ENCODE results near the gene SH3GL1.

The SH3GL1 gene

DNA sequence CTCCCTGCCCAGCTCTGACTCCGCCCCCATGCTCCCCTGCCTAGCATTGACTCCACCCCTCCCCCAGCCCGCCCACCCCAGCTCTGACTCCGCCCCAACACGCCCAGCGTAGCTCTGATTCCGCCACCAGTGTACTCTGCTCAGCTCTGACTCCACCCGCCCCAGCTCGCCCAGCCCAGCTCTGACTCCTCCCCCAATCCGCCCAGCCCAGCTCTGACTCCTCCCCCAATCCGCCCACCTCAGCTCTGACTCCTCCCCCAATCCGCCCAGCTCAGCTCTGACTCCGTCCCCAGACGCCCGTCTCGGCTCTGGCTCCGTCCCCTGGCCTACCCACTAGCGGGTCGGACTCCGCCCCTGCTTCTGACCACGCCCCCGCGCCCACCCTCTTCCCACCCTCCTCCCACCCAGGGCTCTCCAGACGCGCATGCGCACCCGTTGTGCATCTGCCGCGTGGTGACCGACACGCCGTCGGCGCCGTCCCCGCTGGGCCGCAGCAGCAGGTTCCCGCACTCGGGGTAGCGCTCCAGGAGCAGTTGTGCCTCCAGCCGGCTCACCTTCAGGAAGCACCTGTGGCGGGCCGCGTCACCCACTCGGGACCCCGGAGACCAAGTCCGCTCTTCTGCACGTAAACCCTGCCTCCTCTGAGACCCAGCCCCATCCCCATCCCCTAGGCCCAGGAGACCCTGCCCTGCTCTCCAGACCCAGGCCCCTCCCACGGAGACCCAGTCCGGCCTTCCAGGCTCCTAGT is 71.9 kb downstream of the SH3GL1 start:
- intact Hi-C loops (cut with DNase I): loop anchor here (2.0 to 10.0 kb wide), 2 partner anchors 14 to 64 kb away; partner anchors contain the start of gene MPND

DNA sequence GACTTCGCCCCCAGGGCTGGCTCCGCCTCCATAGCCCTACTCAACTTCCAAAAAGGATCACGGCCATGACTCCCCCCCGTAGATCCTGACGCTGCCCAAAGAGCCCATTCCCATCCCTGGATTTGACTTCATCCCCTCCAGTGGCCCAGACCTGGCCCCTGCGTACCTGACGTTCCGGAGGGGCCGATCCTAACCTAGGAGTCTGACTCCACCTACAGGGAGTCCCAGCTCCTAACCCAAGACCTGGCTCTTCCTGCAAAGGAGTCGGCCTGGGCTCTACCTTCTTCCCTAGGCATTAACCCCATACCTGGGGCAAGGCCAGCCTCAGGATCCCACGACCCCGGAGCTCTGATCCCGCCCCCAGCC is 72.5 kb downstream of the SH3GL1 start:
- intact Hi-C loops (cut with DNase I): loop anchor here (2.0 to 10.0 kb wide), 2 partner anchors 15 to 63 kb away; partner anchors contain the start of gene MPND

More for the DNA sequence above, 71.9 kb downstream of the SH3GL1 start:
- peak; percentile 94 to 100 (median 97) for DNase-seq

DNA sequence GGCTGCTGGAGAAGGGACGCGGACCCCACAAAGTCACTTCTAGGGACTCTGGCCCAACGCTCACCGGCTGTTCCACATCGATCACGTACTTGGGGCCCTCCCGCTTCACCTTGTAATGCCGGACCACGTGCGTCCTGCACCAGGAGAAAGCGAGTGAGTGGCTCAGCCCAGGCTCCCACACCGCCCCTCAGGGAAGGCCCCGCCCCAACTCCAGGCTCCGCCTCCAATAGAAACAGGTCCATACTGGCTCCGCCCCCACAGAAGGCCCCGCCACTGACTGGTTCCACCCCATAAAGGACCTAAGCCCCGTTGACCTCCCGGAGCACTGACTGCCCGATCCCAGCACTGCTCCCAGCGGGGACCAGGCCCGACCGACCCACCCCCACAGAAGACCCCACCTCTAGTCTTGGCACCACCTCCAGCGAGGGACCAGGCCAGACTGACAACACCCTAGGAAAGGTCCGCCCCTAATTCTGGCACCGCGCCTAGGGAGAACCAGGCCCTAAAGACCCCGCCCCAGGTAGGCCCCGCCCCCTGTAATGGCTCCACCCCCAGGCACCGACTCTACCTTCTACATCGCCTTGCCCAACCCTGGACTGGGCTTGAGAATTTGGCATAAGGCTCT is 73.0 kb downstream of the SH3GL1 start:
- peak; percentile 39 to 96 (median 68) for DNase-seq
- intact Hi-C loops (cut with DNase I): loop anchor here (10.0 kb wide), 1 partner anchor 63 kb away; no protein-coding TSS in a partner anchor

More for the DNA sequence above, 72.5 kb downstream of the SH3GL1 start:
- DNase-seq: no peak

DNA sequence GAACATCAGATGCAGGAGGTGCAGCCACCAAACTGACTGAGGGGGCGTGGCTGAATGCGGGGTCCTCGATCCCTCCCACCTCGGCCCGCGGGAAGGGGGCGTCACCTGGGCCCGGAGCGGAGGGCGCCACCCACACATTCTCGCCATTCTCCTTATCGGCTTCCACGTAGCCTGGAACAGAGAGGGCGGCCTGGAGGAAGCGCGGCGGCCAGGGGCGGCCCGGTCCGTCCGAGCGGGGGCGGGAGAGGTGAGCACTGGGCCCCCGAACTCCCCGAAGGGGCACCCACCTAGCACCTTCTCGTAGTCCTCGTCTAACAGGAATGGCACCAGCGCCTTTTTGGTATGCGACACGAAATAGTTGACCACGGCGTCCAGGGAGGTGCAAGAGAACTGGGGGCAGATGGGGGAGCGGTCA is 73.5 kb downstream of the SH3GL1 start:
- DNase-seq: peak in 2 of 10 donors; percentile 42 to 55

DNA sequence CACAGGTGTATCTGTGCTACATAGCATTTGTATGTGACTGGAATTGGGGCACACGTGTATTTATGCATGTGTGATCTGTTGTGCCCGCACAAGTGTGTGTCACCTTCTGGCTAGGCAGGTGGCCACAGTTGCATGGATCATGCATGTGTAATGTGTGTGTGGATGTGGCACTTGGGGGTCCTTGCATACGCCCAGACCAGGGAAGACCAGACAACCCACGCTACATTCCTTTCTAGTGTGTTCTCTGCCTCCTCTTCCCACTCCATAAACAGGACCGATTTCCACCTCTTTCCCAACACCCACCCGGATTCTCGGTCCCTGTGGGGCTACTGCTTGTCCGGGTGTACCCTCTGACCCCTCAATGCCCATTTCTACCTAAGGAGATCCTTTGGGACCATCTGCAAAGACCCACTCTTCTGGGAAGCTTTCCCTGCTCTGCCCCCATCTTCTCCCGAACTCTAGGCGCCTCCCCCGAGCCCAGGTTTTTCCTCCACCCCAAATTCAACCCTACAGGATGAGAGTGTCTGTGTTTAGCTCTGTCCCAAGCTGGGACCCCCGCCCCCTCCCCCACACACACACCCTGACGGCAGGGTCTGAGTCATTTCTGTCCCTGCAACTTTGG is 74.0 kb downstream of the SH3GL1 start:
- DNase-seq: peak in 2 of 10 donors; percentile 40 to 56
- intact Hi-C loops (cut with DNase I): loop anchor here (10.0 kb wide), 1 partner anchor 62 kb away; no protein-coding TSS in a partner anchor

More for the DNA sequence above, 73.5 kb downstream of the SH3GL1 start:
- intact Hi-C loops (cut with DNase I): loop anchor here (10.0 kb wide), 1 partner anchor 62 kb away; no protein-coding TSS in a partner anchor

DNA sequence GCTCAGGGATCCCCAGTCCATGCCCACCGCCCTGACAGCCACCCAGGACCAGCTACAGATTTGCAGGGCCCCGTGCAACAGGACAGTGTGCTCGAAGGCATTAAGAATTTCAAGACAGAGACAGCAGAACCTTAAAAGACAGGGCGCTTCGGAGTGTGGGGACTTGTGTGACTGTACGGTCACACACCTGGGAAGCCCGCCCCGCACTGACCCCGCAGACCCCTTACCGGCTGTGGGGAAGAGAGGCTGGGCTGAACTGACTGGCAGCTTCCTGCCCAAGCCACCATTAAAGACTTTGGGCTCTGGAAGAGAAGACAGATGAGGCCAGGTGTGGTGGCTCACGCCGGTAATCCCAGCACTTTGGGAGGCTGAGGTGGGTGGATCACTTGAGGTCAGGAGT is 76.1 kb downstream of the SH3GL1 start:
- no peak for DNase-seq
- intact Hi-C loops (cut with DNase I): loop anchor here (10.0 kb wide), 1 partner anchor 59 kb away; no protein-coding TSS in a partner anchor

DNA sequence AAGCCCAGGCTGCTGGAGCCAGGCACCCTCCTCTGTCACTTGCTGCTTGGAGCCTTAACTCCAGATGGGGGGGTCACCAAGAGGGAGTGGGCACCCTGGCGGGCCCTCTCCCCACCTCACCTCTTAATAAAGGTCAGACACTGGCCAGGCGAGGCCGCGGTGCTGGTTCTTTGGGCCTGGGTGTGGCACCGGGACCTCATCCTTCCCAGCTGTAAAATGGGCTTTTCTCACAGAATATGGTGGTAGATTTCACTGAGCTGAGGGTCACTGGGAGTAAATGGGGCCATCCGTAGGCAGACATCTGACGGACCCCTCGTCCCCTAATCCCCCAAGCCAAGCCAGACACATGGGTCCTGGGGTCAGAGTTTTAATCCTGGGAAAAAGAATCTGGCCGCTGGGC is 76.7 kb downstream of the SH3GL1 start:
- peak in 1 of 10 donors; percentile 43 for DNase-seq
- intact Hi-C loops (cut with DNase I): loop anchor here (10.0 kb wide), 1 partner anchor 59 kb away; no protein-coding TSS in a partner anchor

DNA sequence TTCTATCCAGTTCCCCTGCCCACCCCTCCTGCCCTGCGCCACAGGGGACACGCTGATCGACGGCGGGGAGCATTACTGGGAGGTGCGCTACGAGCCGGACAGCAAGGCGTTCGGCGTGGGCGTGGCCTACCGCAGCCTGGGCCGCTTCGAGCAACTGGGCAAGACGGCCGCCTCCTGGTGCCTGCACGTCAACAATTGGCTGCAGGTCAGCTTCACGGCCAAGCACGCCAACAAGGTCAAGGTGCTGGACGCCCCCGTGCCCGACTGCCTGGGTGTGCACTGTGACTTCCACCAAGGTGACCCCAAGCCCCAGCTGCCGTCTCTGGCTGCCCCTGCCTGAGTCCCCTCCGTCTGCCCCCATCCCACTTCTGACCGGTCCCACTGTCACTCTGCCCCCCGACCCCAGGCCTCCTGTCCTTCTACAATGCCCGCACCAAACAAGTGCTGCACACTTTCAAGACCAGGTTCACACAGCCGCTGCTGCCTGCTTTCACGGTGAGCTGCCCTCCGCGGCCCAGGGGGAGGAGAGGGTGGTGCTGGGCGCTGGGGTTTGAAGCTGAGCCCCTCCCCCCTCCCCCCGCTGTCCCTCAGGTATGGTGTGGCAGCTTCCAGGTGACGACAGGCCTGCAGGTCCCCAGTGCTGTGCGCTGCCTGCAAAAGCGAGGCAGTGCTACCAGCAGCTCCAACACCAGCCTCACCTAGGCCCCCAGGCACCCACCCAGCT is 77.2 kb downstream of the SH3GL1 start:
- intact Hi-C loops (cut with DNase I): loop anchor here (10.0 kb wide), 1 partner anchor 58 kb away; no protein-coding TSS in a partner anchor
- DNase-seq: peak in 1 of 10 donors; percentile 68

DNA sequence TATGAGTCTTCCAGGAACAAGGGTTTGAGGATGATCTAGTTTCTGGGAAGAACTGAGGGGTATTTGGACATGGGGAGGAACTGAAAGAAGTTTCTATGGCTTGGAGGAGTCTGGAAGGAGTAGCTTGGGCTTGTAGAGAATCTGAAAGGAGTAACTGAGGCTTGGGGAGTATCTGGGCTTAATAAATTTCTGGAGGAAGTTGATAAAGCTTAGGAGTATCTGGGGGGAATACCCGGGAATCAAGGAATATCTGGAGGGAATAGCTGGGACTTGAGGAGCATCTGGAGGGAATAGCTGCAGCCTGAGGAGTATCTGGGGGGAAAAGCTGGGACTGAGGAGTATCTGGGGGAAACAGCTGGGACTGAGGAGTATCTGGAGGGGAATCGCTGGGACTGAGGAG is 79.9 kb downstream of the SH3GL1 start:
- DNase-seq: no peak
- intact Hi-C loops (cut with DNase I): loop anchor here (10.0 kb wide), 1 partner anchor 56 kb away; no protein-coding TSS in a partner anchor

DNA sequence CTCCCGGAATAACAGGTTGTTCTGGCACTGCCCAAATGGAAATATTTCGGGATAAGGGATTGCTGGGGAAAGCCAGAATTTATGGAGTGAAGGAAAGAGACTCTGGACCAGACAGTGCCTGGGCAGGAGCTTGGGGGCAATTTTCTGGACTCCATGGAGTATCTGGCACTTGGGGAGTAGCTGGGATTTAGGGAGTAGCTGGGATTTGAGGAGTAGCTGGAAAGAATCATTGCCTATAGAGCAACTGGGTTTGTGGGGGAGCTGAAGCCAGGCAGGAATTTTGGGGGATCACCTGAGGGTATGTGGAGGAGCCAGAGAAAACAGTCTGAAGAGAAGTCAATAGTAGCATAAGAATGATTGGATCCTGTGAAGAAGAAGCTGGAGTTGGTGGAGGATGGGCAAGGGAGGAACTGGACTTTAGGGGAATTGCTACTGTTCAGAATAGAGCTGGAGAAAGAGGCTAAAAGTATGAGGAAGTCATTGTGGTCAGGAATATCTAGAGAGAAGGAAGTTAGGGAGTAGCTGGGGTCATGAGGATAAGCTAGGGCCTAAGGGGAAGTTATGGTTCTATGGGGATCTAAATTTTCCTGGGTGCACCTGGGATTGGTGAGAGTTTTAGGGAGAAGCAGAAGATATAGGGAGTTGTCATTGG is 81.2 kb downstream of the SH3GL1 start:
- intact Hi-C loops (cut with DNase I): no loop called here
- no peak for DNase-seq

DNA sequence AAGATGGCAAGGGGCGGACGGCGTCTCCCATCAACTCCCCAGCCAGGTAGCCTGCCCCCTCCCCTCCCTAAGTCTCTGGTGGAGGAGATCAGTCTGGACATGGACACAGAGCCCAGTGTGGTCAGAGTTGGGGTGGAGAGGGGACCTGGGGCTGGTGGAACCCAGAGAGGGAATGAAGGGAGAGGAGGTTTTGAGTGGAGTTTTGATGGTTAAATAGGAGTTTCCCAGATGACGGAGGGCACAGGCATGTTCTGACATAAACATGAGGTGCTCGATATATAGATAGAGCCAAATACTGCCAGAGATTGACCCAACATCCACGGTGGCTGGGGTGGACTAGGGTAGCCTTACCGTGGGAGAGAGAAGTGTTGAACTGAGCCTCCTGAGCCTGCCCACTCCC is 81.9 kb downstream of the SH3GL1 start:
- DNase-seq: no peak
- intact Hi-C loops (cut with DNase I): no loop called here

DNA sequence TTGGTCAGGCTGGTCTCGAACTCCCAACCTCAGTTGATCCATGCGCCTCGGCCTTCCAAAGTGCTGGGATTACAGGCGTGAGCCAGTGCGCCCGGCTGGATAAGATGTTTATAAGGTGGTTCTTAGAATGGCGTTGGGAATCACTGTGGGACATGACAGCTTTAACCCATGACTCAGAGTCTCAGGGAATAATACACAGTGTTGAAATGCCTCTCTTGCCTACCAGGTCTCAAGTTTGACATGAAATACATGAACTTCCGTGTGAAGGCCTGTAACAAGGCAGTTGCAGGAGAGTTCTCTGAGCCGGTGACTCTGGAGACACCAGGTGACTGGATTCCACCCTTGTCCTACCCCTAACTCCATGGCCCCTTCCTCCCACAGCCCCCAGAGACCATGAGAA is 83.4 kb downstream of the SH3GL1 start:
- intact Hi-C loops (cut with DNase I): no loop called here
- no peak for DNase-seq

DNA sequence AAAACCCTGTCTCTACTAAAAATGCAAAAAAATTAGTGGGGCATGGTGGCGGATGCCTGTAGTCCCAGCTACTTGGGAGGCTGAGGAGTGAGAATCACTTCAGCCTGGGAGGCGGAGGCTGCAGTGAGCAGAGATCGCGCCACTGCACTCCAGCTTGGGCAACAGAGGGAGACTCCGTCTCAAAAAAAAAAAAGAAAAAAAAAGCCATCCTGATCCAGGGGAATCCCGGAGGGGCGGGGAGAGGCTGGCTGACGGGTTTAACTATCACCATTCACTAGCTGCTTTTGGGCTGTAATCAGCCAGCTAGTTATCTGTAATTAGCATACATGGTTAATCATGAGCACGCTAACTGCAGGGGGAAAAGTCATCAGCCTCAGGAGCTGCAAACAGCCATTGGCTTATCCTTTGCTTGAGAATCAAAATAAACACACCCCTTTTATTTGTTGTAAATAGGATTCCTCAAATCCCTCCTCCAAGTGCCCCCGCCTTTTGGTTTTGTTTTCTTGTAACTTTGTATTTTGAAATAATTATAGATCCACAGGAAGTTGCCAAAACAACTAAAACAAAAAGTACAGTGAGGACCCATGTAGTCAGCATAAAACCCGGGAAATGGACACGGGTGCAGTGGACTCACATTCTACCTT is 86.4 kb downstream of the SH3GL1 start:
- intact Hi-C loops (cut with DNase I): no loop called here
- no peak for DNase-seq
